Measurements from ENCODE around the gene AK6.
"Not testable (repeated sequence)": the region's sequence is repeated elsewhere in the genome, so short reads cannot be mapped to it uniquely, and the experiment has no call there.

AK6 gene

DNA sequence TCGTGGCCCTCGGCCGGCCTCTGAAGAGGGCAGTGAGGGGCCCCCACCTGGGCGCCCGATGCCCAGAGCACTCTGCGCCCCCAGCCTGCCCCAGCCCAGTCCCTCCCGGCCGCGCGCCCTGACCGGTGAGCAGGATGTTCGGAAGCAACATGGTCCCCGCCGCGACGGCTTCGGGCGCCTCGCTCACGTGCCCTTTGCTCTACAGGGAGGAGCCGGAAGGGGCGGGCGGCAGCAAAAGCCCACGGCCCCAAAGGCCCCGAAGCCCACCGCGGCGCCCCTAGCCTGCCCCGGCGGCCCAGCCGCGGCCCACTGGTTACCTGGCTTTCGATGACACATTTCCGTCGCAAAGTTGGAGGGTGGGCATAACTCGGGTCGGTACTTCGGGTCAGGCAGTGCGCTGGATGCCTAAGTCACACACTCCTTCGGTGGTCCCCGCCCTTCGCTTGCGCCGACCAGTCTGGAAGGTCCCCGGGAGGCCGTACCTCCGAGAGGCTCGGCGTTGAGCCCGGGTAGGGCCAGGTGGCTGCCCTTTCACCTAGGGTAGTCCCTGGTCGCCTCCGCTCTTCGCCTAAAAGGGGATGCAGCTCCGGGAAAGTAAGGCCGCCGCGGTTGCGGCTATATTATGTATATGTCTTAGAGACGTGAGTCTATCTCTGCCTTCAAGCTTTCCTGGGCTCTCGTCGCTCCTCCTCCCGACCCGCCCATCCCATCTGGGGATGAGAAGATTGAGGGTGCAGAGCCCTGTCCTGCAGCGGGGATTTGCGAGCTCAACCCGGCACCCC lies at the start of gene AK6, which contains the start of the genes RAD17 and TAF9:
Gene AK6 (minus strand): TSS at position 181 of the 782 bp plus-strand sequence. CDS start 30 bp downstream, at position 151.
Gene RAD17 (plus strand): TSS at position 479 of the 782 bp plus-strand sequence. CDS start 2,391 bp downstream, outside the sequence.
Gene TAF9 (minus strand): TSS at position 181 of the 782 bp plus-strand sequence. CDS start 3,783 bp downstream, outside the sequence.
- Mint-ChIP-seq H3K27ac (peak within 1 kb of the TSS; percentile 100), H3K27me3 (no peaks in the 10 kb centered on the region), H3K4me3 (peak within 1 kb of the TSS; percentile 87 to 98), H3K9me3 (no peaks in the 10 kb centered on the region), H3K4me1 (peaks cover 42% of the 10 kb centered on the region)
- peak; percentile 97 for ATAC-seq
- peak; percentile 94 to 95 for DNase-seq

GRCh38 chr5:69418554-69418953 lies 49.2 kb upstream of the AK6 start:
- Mint-ChIP-seq H3K4me3 (no peak overlapping the region), H3K9me3 (no peaks in the 10 kb centered on the region), H3K27me3 (no peaks in the 10 kb centered on the region)

GRCh38 chr5:69416699-69417098 lies 47.4 kb upstream of the AK6 start:
- H3K27ac Mint-ChIP-seq = no peak overlapping the region
- no peaks in the 10 kb centered on the region for H3K27me3 Mint-ChIP-seq
- no peaks in the 10 kb centered on the region for H3K9me3 Mint-ChIP-seq
- H3K4me3 Mint-ChIP-seq = no peak overlapping the region
- ATAC-seq (no peak), DNase-seq (no peak)
- peaks cover 6% of the 10 kb centered on the region for H3K4me1 Mint-ChIP-seq

More at GRCh38 chr5:69418554-69418953, 49.2 kb upstream of the AK6 start:
- no peak overlapping the region for H3K27ac Mint-ChIP-seq
- ATAC-seq (no peak), DNase-seq (no peak)
- peaks cover 6% of the 10 kb centered on the region for H3K4me1 Mint-ChIP-seq

GRCh38 chr5:69416180-69416579 lies 46.9 kb upstream of the AK6 start:
- peaks cover 6% of the 10 kb centered on the region for H3K4me1 Mint-ChIP-seq
- H3K9me3 Mint-ChIP-seq = no peaks in the 10 kb centered on the region
- no peaks in the 10 kb centered on the region for H3K27me3 Mint-ChIP-seq
- no peak overlapping the region for H3K27ac Mint-ChIP-seq
- ATAC-seq = no peak
- no peak overlapping the region for H3K4me3 Mint-ChIP-seq
- no peak for DNase-seq

GRCh38 chr5:69415584-69415958 lies 46.3 kb upstream of the AK6 start:
- Mint-ChIP-seq H3K27me3 (no peaks in the 10 kb centered on the region), H3K4me1 (peaks cover 6% of the 10 kb centered on the region), H3K4me3 (peak overlapping the region; percentile 41 to 68), H3K9me3 (no peaks in the 10 kb centered on the region), H3K27ac (peak overlapping the region in 1 of 2 donors; percentile 12)
- DNase-seq (no peak), ATAC-seq (no peak)

DNA sequence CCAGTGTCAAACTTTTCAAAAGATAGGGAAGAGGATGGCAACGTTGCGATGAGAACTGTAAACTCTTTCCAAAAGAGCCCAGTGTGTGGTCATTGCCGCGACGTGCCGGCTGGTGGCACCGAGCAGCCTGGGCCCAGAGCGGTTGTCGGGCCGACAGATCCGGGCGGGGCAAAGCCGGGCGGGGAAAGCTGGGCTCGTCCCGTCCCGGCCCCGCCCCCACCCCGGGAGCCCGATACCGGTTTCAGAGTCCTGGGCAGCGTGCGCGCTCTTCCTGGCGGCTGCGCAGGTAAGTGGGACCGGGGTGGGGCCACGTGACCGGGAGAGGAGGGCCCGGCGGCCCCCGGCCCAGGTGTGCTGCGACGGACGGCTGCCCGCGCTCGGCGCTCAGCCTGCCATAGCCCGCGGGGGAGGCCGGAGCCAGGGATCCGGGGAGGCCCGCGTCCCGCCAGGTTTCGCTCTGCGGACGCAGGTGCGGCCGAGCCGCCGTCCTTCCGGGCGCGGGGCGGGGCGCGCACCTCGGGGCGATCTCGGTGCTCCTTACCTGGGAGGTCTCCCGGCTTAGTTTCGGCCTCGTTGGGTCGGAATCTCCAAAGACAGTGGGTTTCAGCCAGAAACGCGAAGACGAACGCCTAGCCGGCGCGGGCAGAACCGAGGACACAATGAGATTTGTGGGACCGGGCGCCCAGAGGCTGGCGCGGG lies 45.7 kb upstream of the AK6 start, which contains the start of gene MARVELD2:
Gene MARVELD2 (plus strand): TSS at position 232 of the 699 bp plus-strand sequence. CDS start 4,270 bp downstream, outside the sequence.
- H3K9me3 Mint-ChIP-seq = no peaks in the 10 kb centered on the region
- peak; percentile 88 for ATAC-seq
- peak; percentile 21 to 40 for DNase-seq
- no peaks in the 10 kb centered on the region for H3K27me3 Mint-ChIP-seq
- peak within 1 kb of the TSS; percentile 44 to 68 for H3K4me3 Mint-ChIP-seq
- peaks cover 6% of the 10 kb centered on the region for H3K4me1 Mint-ChIP-seq
- peak within 1 kb of the TSS in 1 of 2 donors; percentile 12 for H3K27ac Mint-ChIP-seq

- no peak for ATAC-seq
- Mint-ChIP-seq H3K4me3 (no peak overlapping the region), H3K27me3 (no peaks in the 10 kb centered on the region), H3K4me1 (no peaks in the 10 kb centered on the region), H3K9me3 (no peaks in the 10 kb centered on the region), H3K27ac (no peak overlapping the region)
- DNase-seq = no peak
Observed at GRCh38 chr5:69404659-69405330, 35.5 kb upstream of the AK6 start.

- DNase-seq = no peak
- H3K4me1 Mint-ChIP-seq = no peaks in the 10 kb centered on the region
- H3K27ac Mint-ChIP-seq = no peak overlapping the region
- H3K4me3 Mint-ChIP-seq = no peak overlapping the region
- no peaks in the 10 kb centered on the region for H3K9me3 Mint-ChIP-seq
- H3K27me3 Mint-ChIP-seq = no peaks in the 10 kb centered on the region
- no peak for ATAC-seq
Observed at GRCh38 chr5:69378376-69378775, 9.1 kb upstream of the AK6 start.

DNA sequence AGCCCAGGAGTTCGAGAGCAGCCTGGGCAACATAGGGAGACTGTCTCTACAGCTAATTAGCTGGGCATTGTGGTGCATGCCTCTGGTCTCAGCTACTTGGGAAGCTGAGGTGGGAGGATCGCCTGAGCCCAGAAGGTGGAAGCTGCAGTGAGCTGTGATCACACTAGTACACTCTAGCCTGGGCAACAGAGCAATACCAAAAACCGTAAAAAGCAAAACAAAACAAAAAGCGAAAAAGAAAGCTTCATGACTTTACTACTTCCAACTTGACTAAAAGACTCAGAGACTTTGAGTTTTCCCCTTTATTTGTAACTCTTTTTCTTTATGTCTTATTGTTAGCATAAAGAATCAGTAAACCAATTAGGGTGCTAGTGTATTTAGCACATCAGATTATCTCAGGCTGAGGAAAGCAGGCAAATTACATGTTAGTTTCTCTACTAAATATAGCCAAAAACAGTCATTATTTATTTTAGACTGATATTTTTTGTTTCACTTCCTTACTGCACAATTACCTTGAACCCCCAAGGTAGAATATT lies 5.7 kb upstream of the AK6 start:
- Mint-ChIP-seq H3K4me1 (peaks cover 8% of the 10 kb centered on the region), H3K4me3 (no peak overlapping the region), H3K27me3 (no peaks in the 10 kb centered on the region), H3K27ac (no peak overlapping the region), H3K9me3 (no peaks in the 10 kb centered on the region)
- DNase-seq (no peak), ATAC-seq (no peak)

GRCh38 chr5:69372394-69372793 lies 3.1 kb upstream of the AK6 start:
- no peaks in the 10 kb centered on the region for H3K27me3 Mint-ChIP-seq
- ATAC-seq = no peak
- H3K27ac Mint-ChIP-seq = no peak overlapping the region
- DNase-seq = no peak
- peaks cover 17% of the 10 kb centered on the region for H3K4me1 Mint-ChIP-seq
- H3K9me3 Mint-ChIP-seq = no peaks in the 10 kb centered on the region
- H3K4me3 Mint-ChIP-seq = no peak overlapping the region

DNA sequence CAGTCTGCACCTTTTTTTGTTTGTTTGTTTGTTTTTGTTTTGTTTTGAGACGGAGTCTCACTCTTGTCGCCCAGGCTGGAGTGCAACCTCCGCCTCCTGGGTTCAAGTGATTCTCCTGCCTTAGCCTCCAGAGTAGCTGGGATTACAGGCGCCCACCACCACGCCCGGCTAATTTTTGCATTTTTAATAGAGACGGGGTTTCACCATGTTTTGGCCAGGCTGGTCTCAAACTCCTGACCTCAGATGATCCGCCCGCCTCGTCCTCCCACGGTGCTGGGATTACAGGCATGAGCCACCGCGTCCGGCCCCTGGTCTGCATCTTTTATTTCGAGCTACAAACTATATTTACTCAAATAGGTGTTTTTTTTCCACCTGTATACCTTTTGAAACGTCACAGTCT lies 1.0 kb upstream of the AK6 start:
- Mint-ChIP-seq H3K27ac (peak overlapping the region; percentile 100), H3K4me3 (peak overlapping the region; percentile 87 to 90), H3K4me1 (peaks cover 35% of the 10 kb centered on the region)
- peak in 1 of 2 donors; percentile 14 for DNase-seq
- not testable (repeated sequence) for H3K9me3 Mint-ChIP-seq, H3K27me3 Mint-ChIP-seq, ATAC-seq

DNA sequence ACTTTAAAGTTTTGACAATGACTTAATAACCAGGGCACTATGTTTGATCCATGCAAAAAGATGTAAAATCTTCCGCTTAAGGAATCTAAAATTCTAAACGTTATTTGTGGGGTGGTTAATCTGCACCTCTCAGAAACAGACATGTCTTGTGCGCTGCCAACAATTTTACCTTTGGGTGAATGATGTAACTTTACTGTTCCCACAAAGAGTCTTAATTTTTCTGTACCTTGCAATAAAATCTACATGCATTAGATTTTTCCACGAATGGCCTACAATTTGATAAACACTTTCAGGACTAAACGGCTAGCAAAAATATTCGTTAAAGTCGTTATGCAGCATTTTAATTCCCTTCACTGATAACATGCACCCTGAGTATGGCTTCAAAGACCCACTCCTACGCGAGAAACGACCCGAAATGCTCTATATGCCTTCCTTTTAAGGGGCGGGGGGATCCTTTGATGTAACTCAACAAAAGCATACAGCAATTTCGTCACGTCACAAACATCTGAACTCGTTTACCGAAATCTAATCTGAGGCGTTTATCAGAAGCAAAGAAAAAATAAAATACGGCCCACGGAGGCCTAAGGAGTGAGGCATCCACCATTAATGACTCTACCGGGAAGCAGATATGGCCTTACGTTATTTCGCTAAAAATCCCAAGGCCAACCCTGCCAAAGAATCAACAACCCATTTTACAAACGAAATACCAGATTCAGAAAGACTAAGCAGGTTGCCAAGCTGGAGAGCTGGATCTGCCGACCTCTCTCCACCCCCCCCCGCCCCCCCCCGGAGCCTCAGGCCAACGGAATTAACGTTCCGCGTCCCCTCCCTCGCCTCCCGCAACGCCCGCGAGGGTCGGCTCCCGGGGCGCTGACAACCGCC lies 621 bp downstream of the AK6 start:
- Mint-ChIP-seq H3K4me1 (peaks cover 42% of the 10 kb centered on the region), H3K27ac (peak overlapping the region; percentile 99 to 100)
- peak; percentile 23 to 31 for DNase-seq

GRCh38 chr5:69367697-69368279 lies 1.5 kb downstream of the AK6 start:
- DNase-seq = no peak
- H3K27ac Mint-ChIP-seq = peak overlapping the region; percentile 99 to 100
- no peak for ATAC-seq
- H3K4me3 Mint-ChIP-seq = peak overlapping the region; percentile 81 to 98
- no peaks in the 10 kb centered on the region for H3K27me3 Mint-ChIP-seq
- no peaks in the 10 kb centered on the region for H3K9me3 Mint-ChIP-seq
- H3K4me1 Mint-ChIP-seq = peaks cover 50% of the 10 kb centered on the region

More for the DNA sequence above, 621 bp downstream of the AK6 start:
- no peaks in the 10 kb centered on the region for H3K27me3 Mint-ChIP-seq
- ATAC-seq = peak; percentile 0
- no peaks in the 10 kb centered on the region for H3K9me3 Mint-ChIP-seq
- H3K4me3 Mint-ChIP-seq = peak overlapping the region; percentile 81 to 98

- H3K27ac Mint-ChIP-seq = no peak overlapping the region
- H3K4me1 Mint-ChIP-seq = peaks cover 43% of the 10 kb centered on the region
- no peak overlapping the region for H3K4me3 Mint-ChIP-seq
- H3K9me3 Mint-ChIP-seq = no peaks in the 10 kb centered on the region
- ATAC-seq (no peak), DNase-seq (no peak)
- H3K27me3 Mint-ChIP-seq = no peaks in the 10 kb centered on the region
Observed at GRCh38 chr5:69364850-69365249, 4.5 kb downstream of the AK6 start.
